Esophagus squamous epithelium (tissue), 5 donors: Measurements from ENCODE around the gene CAPRIN1. TPM values are rescaled to one million over a fixed set of nuclear protein-coding genes. Genes with fewer than 3 reads are reported as not detected.
A peak's percentile ranks its signal among the peaks of the same experiment; 100 is the strongest.

Experiments used
- DNase-seq: peaks from one replicate; lab custom pipeline; 2025; lab: John Stamatoyannopoulos, UW
- H3K27ac ChIP-seq, 4 donors: fragments of 200-600 bp; sonication (generic); one replicate each; pipeline ENCODE4 v1.5.1; 2016 to 2019; ENCODE audit warnings: mild to moderate bottlenecking in 1 of 4
- H3K27me3 ChIP-seq, 4 donors: fragments of 200-600 bp; sonication (generic); 1 replicate in 3 of 4; 2 replicates in 1 of 4; pipeline versions ENCODE4 v1.5.1 to v1.6.0; 2017 to 2021; ENCODE audit warnings: antibody characterized with exemption in 1 of 4
- H3K36me3 ChIP-seq, 3 donors: fragments of 200-600 bp; sonication (generic); one replicate each; pipeline ENCODE4 v1.5.1; 2016 to 2019
- H3K4me1 ChIP-seq, 3 donors: fragments of 200-600 bp; sonication (generic); one replicate each; pipeline ENCODE4 v1.5.1; 2017 to 2019
- H3K4me3 ChIP-seq, 4 donors: fragments of 200-600 bp; sonication (generic); 1 replicate in 3 of 4; 2 replicates in 1 of 4; pipeline ENCODE4 v1.5.1; 2016 to 2019; ENCODE audit warnings: mild to moderate bottlenecking in 2 of 4, moderate library complexity in 1 of 4
- H3K9me3 ChIP-seq, 3 donors: fragments of 200-600 bp; sonication (generic); one replicate each; pipeline ENCODE4 v1.5.1; 2016 to 2019
- CTCF ChIP-seq, 6 experiments: fragments of 450-650 bp in 4 of 6; fragments of 200-600 bp in 2 of 6; sonication (generic) in 2 of 6; IDR thresholded peaks; one replicate each; pipeline ENCODE4 v1.5.1; 2016 to 2019; ENCODE audit warnings: antibody characterized with exemption in 6 of 6, mild to moderate bottlenecking in 4 of 6, moderate library complexity in 4 of 6
- POLR2A ChIP-seq, 4 donors: fragments of 450-650 bp; IDR thresholded peaks; one replicate each; pipeline ENCODE4 v1.6.1; 2017; ENCODE audit warnings: antibody characterized with exemption in 4 of 4, mild to moderate bottlenecking in 4 of 4, moderate library complexity in 3 of 4
- WGBS, 2 donors: methylation state at CpG; one replicate each; pipeline ENCODE4 v1.1.5; 2018; 5-methylcytosine and 5-hydroxymethylcytosine counted together
- intact Hi-C: fragments of 100-400 bp; cut with DNase I; formaldehyde crosslinking; loops from one replicate; pipeline ENCODE4 v1.15.0; 2022
- total RNA-seq, 4 donors: library from RNA; depleted of rRNA; stranded (reverse); fragments of >200 nt; gene quantifications; one replicate each; pipeline ENCODE4 v1.1.0, GENCODE V29; 2016
- donor health status: DM: yes; HTN: yes; CAD: no.

CAPRIN1 gene
- total RNA-seq, 4 donors from 2014 or later, result 94.1 to 151 (median 132) TPM

- DNase-seq, result no peak
- Histone ChIP-seq H3K9me3 (no peaks in the 10 kb centered on the region), H3K4me1 (peaks cover 2 to 9% (median 3%) of the 10 kb centered on the region in 3 donors), H3K27me3 (no peaks in the 10 kb centered on the region), H3K36me3 (peaks cover 18 to 84% (median 18%) of the 10 kb centered on the region in 3 donors), H3K27ac (no peak overlapping the region), H3K4me3 (no peak overlapping the region)
- intact Hi-C loops, result no loop called here
- TF ChIP-seq CTCF (IDR thresholded peaks at IDR 0.05), result peak in 1 of 6 experiments; percentile 28
- no peak for TF ChIP-seq POLR2A (IDR thresholded peaks at IDR 0.05)
- WGBS, 2 donors, result 74 to 80% methylated on average over 4 to 7 of the region's 13 CpGs
Observed at GRCh38 chr11:34149786-34150185, 98.3 kb downstream of the CAPRIN1 start.

- WGBS, 2 donors, result 74 to 100% methylated on average over 1 to 5 of the region's 6 CpGs
- TF ChIP-seq POLR2A (IDR thresholded peaks at IDR 0.05) (no peak), CTCF (IDR thresholded peaks at IDR 0.05) (no peak)
- DNase-seq, result no peak
- no peaks in the 10 kb centered on the region for H3K9me3 ChIP-seq
- H3K4me1 ChIP-seq, result peaks cover 3 to 17% (median 11%) of the 10 kb centered on the region in 3 donors
- no peak overlapping the region for H3K27ac ChIP-seq
- no peak overlapping the region for H3K4me3 ChIP-seq
- no peaks in the 10 kb centered on the region for H3K27me3 ChIP-seq
- peaks cover 18 to 81% (median 18%) of the 10 kb centered on the region in 3 donors for H3K36me3 ChIP-seq
- intact Hi-C loops, result no loop called here
Observed at GRCh38 chr11:34150494-34151151, 99.1 kb downstream of the CAPRIN1 start.

Other genes with a start within 250 kb of the CAPRIN1 start
- gene LMO2, start 159.7 kb upstream of the CAPRIN1 start, total RNA-seq, result 10 to 100 TPM in 2 of 4 donors, 1 to 10 TPM in 2; 7.0 to 18.9 (median 13.3) TPM
- gene NAT10, start 53.9 kb downstream of the CAPRIN1 start, total RNA-seq, result 10 to 100 TPM; 17.6 to 35.9 (median 32.6) TPM